GM23338 (cell line): ENCODE results near the gene DTWD1. TPM values are rescaled to one million over a fixed set of nuclear protein-coding genes. Genes with fewer than 3 reads are reported as not detected.

Experiments
- ATAC-seq: fragments of 200-7000 bp; cut with Tn5 transposase; 3 replicates; pipeline ENCODE4 v1.9.1; 2020
- DNase-seq: peaks from one replicate; pipeline ENCODE4 v3.0.0-alpha.2; 2015; ENCODE audit warnings: low spot score
- H2AFZ ChIP-seq: fragments of 200-600 bp; sonication (generic); 2 replicates; pipeline ENCODE4 v1.8.0; 2016; ENCODE audit warnings: antibody characterized with exemption, mild to moderate bottlenecking, moderate library complexity
- H3F3A ChIP-seq: fragments of 200-600 bp; sonication (generic); replicated peaks from 2 replicates; pipeline ENCODE4 v1.8.0; 2017; ENCODE audit warnings: antibody characterized with exemption, mixed run types, low read depth
- H3K27ac ChIP-seq: fragments of 200-600 bp; sonication (generic); 2 replicates; pipeline ENCODE4 v1.6.1; 2016; ENCODE audit warnings: low read depth
- H3K27me3 ChIP-seq: fragments of 200-600 bp; sonication (generic); 2 replicates; pipeline ENCODE4 v1.8.0; 2016; ENCODE audit warnings: mild to moderate bottlenecking, mixed run types, moderate library complexity; ENCODE audit not compliant: insufficient read depth
- H3K36me3 ChIP-seq: fragments of 200-600 bp; sonication (generic); 2 replicates; pipeline ENCODE4 v1.8.0; 2016; ENCODE audit warnings: mild to moderate bottlenecking; ENCODE audit not compliant: insufficient read depth
- H3K4me1 ChIP-seq: fragments of 200-600 bp; sonication (generic); 2 replicates; pipeline ENCODE4 v1.8.0; 2016; ENCODE audit warnings: mild to moderate bottlenecking, moderate library complexity; ENCODE audit not compliant: insufficient read depth
- H3K4me2 ChIP-seq: fragments of 200-600 bp; sonication (generic); 2 replicates; pipeline ENCODE4 v1.7.1; 2017; ENCODE audit warnings: mixed run types
- H3K4me3 ChIP-seq: fragments of 200-600 bp; sonication (generic); 2 replicates; pipeline ENCODE4 v1.6.1; 2016; ENCODE audit warnings: mixed run types
- H3K79me2 ChIP-seq: fragments of 200-600 bp; sonication (generic); replicated peaks from 2 replicates; pipeline ENCODE4 v1.8.0; 2017; ENCODE audit warnings: mild to moderate bottlenecking; ENCODE audit not compliant: insufficient read depth
- H3K9me2 ChIP-seq: fragments of 200-600 bp; sonication (generic); 2 replicates; pipeline ENCODE4 v1.8.0; 2017; ENCODE audit not compliant: insufficient read depth
- H4K20me1 ChIP-seq: fragments of 200-600 bp; sonication (generic); replicated peaks from 2 replicates; pipeline ENCODE4 v1.8.0; 2017; ENCODE audit warnings: mild to moderate bottlenecking; ENCODE audit not compliant: insufficient read depth
- H3K27ac Mint-ChIP-seq: 2 replicates; pipeline ENCODE4 v1.8.0; 2020; ENCODE audit warnings: inconsistent platforms, mild to moderate bottlenecking, moderate library complexity, mixed read lengths
- H3K27me3 Mint-ChIP-seq: 3 replicates; pipeline ENCODE4 v1.8.0; 2022; ENCODE audit warnings: low read depth, mild to moderate bottlenecking, moderate library complexity, mixed read lengths, inconsistent platforms; ENCODE audit not compliant: insufficient read depth, poor library complexity
- H3K36me3 Mint-ChIP-seq: 3 replicates; pipeline ENCODE4 v1.8.0; 2021; ENCODE audit warnings: low read depth, mild to moderate bottlenecking, inconsistent platforms, moderate library complexity, mixed read lengths
- H3K4me1 Mint-ChIP-seq: 3 replicates; pipeline ENCODE4 v1.8.0; 2020; ENCODE audit warnings: mild to moderate bottlenecking, inconsistent platforms, mixed read lengths
- H3K4me3 Mint-ChIP-seq: 3 replicates; pipeline ENCODE4 v1.8.0; 2021; ENCODE audit warnings: moderate library complexity, mild to moderate bottlenecking, inconsistent platforms, mixed read lengths
- H3K9me3 Mint-ChIP-seq: 3 replicates; pipeline ENCODE4 v1.8.0; 2020; ENCODE audit warnings: moderate library complexity, mild to moderate bottlenecking, inconsistent platforms, mixed read lengths
- CREB1 ChIP-seq: fragments of 250-450 bp; sonication (Bioruptor Pico); IDR thresholded peaks from 2 replicates; pipeline ENCODE4 v1.5.0; 2020; ENCODE audit warnings: low read depth, mild to moderate bottlenecking, moderate library complexity
- EZH2phosphoT487 ChIP-seq: fragments of 200-600 bp; sonication (generic); IDR thresholded peaks from one replicate; pipeline ENCODE4 v1.8.1; 2018; ENCODE audit warnings: antibody characterized with exemption; ENCODE audit not compliant: unreplicated experiment
- JUNB ChIP-seq: IDR thresholded peaks from one replicate; pipeline ENCODE4 v1.6.1; 2016; ENCODE audit warnings: antibody characterized with exemption; ENCODE audit not compliant: unreplicated experiment
- POLR2AphosphoS5 ChIP-seq: IDR thresholded peaks from 2 replicates; pipeline ENCODE4 v1.6.1; 2016; ENCODE audit warnings: antibody characterized with exemption, low read depth
- ZNF331 ChIP-seq: fragments of 250-450 bp; sonication (Bioruptor Pico); IDR thresholded peaks from 2 replicates; pipeline ENCODE4 v1.5.0; 2020; ENCODE audit warnings: low read depth, mild to moderate bottlenecking, moderate library complexity
- polyA plus RNA-seq: library from polyadenylated mRNA; unstranded; fragments of >200 nt; fragmentation: Nextera tagmentation; extraction: Ambion mirVana; gene quantifications from 2 replicates; pipeline ENCODE4 v1.2.1, GENCODE V29; 2016
- total RNA-seq: library from RNA; depleted of rRNA; stranded (reverse); fragments of >200 nt; shearing (Covaris generic); gene quantifications from 2 replicates; pipeline ENCODE4 v1.2.3, GENCODE V29; 2014
- TF ChIP-seq, protein P1 (sequence below): IDR thresholded peaks from one replicate; pipeline ENCODE4 v1.6.1; 2018; ENCODE audit warnings: antibody characterized with exemption; ENCODE audit not compliant: unreplicated experiment
- TF ChIP-seq, protein P2 (sequence below): IDR thresholded peaks from 2 replicates; pipeline ENCODE4 v1.6.1; 2016; ENCODE audit warnings: antibody characterized with exemption

The DTWD1 gene
- total and polyA plus RNA-seq, 2 experiments from 2014 or later: 28.4 to 45.2 TPM

- TF ChIP-seq, protein P1, sequence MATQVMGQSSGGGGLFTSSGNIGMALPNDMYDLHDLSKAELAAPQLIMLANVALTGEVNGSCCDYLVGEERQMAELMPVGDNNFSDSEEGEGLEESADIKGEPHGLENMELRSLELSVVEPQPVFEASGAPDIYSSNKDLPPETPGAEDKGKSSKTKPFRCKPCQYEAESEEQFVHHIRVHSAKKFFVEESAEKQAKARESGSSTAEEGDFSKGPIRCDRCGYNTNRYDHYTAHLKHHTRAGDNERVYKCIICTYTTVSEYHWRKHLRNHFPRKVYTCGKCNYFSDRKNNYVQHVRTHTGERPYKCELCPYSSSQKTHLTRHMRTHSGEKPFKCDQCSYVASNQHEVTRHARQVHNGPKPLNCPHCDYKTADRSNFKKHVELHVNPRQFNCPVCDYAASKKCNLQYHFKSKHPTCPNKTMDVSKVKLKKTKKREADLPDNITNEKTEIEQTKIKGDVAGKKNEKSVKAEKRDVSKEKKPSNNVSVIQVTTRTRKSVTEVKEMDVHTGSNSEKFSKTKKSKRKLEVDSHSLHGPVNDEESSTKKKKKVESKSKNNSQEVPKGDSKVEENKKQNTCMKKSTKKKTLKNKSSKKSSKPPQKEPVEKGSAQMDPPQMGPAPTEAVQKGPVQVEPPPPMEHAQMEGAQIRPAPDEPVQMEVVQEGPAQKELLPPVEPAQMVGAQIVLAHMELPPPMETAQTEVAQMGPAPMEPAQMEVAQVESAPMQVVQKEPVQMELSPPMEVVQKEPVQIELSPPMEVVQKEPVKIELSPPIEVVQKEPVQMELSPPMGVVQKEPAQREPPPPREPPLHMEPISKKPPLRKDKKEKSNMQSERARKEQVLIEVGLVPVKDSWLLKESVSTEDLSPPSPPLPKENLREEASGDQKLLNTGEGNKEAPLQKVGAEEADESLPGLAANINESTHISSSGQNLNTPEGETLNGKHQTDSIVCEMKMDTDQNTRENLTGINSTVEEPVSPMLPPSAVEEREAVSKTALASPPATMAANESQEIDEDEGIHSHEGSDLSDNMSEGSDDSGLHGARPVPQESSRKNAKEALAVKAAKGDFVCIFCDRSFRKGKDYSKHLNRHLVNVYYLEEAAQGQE: no peak
- no peak for TF ChIP-seq EZH2phosphoT487
- no peak for TF ChIP-seq ZNF331 (CRISPR knock-in tag)
- Histone ChIP-seq H3K79me2 (no peaks in the 10 kb centered on the region), H4K20me1 (no peaks in the 10 kb centered on the region), H3F3A (no peaks in the 10 kb centered on the region), H3K4me1 (no peaks in the 10 kb centered on the region), H3K4me3 (no peak overlapping the region), H2AFZ (no peak overlapping the region), H3K36me3 (no peaks in the 10 kb centered on the region; the same call in 1 of the 2 replicates), H3K4me2 (no peak overlapping the region), H3K9me2 (peaks cover 4% of the 10 kb centered on the region; the same call in 1 of the 2 replicates), H3K27ac (no peak overlapping the region), H3K27me3 (no peaks in the 10 kb centered on the region)
- no peak overlapping the region for H3K27ac Mint-ChIP-seq
- no peak overlapping the region for H3K4me3 Mint-ChIP-seq
- peaks cover 32% of the 10 kb centered on the region for H3K9me3 Mint-ChIP-seq
- peaks cover 16% of the 10 kb centered on the region; the same call in 2 of the 3 replicates for H3K36me3 Mint-ChIP-seq
- no peaks in the 10 kb centered on the region for H3K4me1 Mint-ChIP-seq
- DNase-seq: no peak
- no peaks in the 10 kb centered on the region for H3K27me3 Mint-ChIP-seq
- ATAC-seq: no peak
Measured at GRCh38 chr15:49650676-49651075, 29.8 kb downstream of the DTWD1 start.

DNA sequence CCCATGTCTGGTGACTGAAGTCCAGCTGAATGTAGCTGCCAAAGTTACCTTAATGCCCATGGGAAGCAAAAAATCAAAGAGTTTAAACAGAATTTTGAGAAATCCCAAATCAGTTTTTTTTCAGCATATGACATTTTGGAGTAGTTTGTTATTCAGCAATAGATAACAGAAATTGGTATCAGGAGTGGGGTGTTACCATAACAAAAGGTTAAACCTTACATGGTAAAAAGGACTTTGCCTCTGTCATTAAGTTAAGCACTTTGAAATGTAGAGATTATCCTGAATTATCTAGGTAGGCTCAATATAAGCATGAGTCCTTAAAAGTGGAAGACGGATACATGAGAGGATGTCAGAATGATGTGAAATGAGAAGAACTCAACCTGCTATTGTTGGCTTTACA, 32.1 kb downstream of the DTWD1 start:
- Mint-ChIP-seq H3K36me3 (peaks cover 18% of the 10 kb centered on the region; the same call in 2 of the 3 replicates), H3K4me1 (no peaks in the 10 kb centered on the region), H3K27ac (no peak overlapping the region), H3K4me3 (no peak overlapping the region), H3K9me3 (peaks cover 41% of the 10 kb centered on the region), H3K27me3 (no peaks in the 10 kb centered on the region)
- Histone ChIP-seq H3K9me2 (peaks cover 4% of the 10 kb centered on the region; the same call in 1 of the 2 replicates), H3K27me3 (no peaks in the 10 kb centered on the region), H3K4me2 (no peak overlapping the region), H3F3A (no peaks in the 10 kb centered on the region), H2AFZ (no peak overlapping the region), H3K27ac (no peak overlapping the region), H3K4me1 (no peaks in the 10 kb centered on the region), H3K4me3 (no peak overlapping the region), H4K20me1 (no peaks in the 10 kb centered on the region), H3K79me2 (no peaks in the 10 kb centered on the region), H3K36me3 (no peaks in the 10 kb centered on the region; the same call in 1 of the 2 replicates)
- DNase-seq: no peak
- ATAC-seq: no peak
- TF ChIP-seq, protein P1: no peak
- TF ChIP-seq, protein P2, sequence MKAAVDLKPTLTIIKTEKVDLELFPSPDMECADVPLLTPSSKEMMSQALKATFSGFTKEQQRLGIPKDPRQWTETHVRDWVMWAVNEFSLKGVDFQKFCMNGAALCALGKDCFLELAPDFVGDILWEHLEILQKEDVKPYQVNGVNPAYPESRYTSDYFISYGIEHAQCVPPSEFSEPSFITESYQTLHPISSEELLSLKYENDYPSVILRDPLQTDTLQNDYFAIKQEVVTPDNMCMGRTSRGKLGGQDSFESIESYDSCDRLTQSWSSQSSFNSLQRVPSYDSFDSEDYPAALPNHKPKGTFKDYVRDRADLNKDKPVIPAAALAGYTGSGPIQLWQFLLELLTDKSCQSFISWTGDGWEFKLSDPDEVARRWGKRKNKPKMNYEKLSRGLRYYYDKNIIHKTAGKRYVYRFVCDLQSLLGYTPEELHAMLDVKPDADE: no peak
- TF ChIP-seq CREB1 (CRISPR knock-in tag): no peak
- TF ChIP-seq JUNB: no peak
- TF ChIP-seq ZNF331 (CRISPR knock-in tag): no peak
- no peak for TF ChIP-seq EZH2phosphoT487
- no peak for TF ChIP-seq POLR2AphosphoS5
